Loucy (cell line): ENCODE results near the gene SLC16A10.

Experiments used
- H2AFZ ChIP-seq: fragments of 200-600 bp; sonication (generic); 2 replicates; pipeline ENCODE4 v1.6.0; 2016; ENCODE audit warnings: antibody characterized with exemption, mild to moderate bottlenecking, low read length, moderate library complexity
- H3F3A ChIP-seq: fragments of 200-600 bp; 2 replicates; pipeline ENCODE4 v1.6.0; 2016; ENCODE audit warnings: antibody characterized with exemption, low read depth, mild to moderate bottlenecking
- H3K27me3 ChIP-seq: fragments of 200-600 bp; sonication (generic); 2 replicates; pipeline ENCODE4 v1.6.1; 2014; ENCODE audit warnings: low read length, mild to moderate bottlenecking; ENCODE audit not compliant: insufficient read depth, poor library complexity, severe bottlenecking
- H3K36me3 ChIP-seq: fragments of 200-600 bp; sonication (generic); 2 replicates; pipeline ENCODE4 v1.6.1; 2016; ENCODE audit warnings: low read length; ENCODE audit not compliant: insufficient read depth
- H3K4me1 ChIP-seq: fragments of 200-600 bp; sonication (generic); 2 replicates; pipeline ENCODE4 v1.5.1; 2014; ENCODE audit warnings: low read length, mild to moderate bottlenecking; ENCODE audit not compliant: insufficient read depth, poor library complexity, severe bottlenecking
- H3K4me2 ChIP-seq: fragments of 200-600 bp; sonication (generic); 2 replicates; pipeline ENCODE4 v1.6.0; 2014; ENCODE audit warnings: antibody characterized with exemption, low read length, low read depth, mild to moderate bottlenecking; ENCODE audit not compliant: poor library complexity, severe bottlenecking
- H3K4me3 ChIP-seq: fragments of 200-600 bp; sonication (generic); 2 replicates; pipeline ENCODE4 v1.5.1; 2014; ENCODE audit warnings: low read length, mild to moderate bottlenecking, mixed read lengths; ENCODE audit not compliant: poor library complexity, severe bottlenecking
- H3K79me2 ChIP-seq: fragments of 200-600 bp; sonication (generic); 2 replicates; pipeline ENCODE4 v1.6.1; 2014; ENCODE audit warnings: low read length; ENCODE audit not compliant: insufficient read depth
- H3K9ac ChIP-seq: fragments of 200-600 bp; sonication (generic); 2 replicates; pipeline ENCODE4 v1.6.0; 2014; ENCODE audit warnings: mild to moderate bottlenecking, low read depth, low read length, moderate library complexity; ENCODE audit not compliant: poor library complexity, severe bottlenecking
- H3K9me2 ChIP-seq: fragments of 200-600 bp; sonication (generic); replicated peaks from 2 replicates; pipeline ENCODE4 v1.6.1; 2016; ENCODE audit warnings: low read depth, low read length, mixed read lengths
- H3K9me3 ChIP-seq: fragments of 200-600 bp; sonication (generic); 2 replicates; pipeline ENCODE4 v1.6.1; 2014; ENCODE audit warnings: mild to moderate bottlenecking, antibody characterized with exemption, low read length, low read depth; ENCODE audit not compliant: insufficient read depth
- H4K20me1 ChIP-seq: fragments of 200-600 bp; sonication (generic); 2 replicates; pipeline ENCODE4 v1.6.0; 2014; ENCODE audit warnings: antibody characterized with exemption, low read length, mild to moderate bottlenecking; ENCODE audit not compliant: insufficient read depth, poor library complexity, severe bottlenecking
- CTCF ChIP-seq: fragments of 200-600 bp; sonication (generic); conservative IDR thresholded peaks from 2 replicates; pipeline ENCODE4 v1.5.1; 2014; ENCODE audit warnings: mild to moderate bottlenecking, antibody characterized with exemption, low read length
- EZH2phosphoT487 ChIP-seq: fragments of 200-600 bp; IDR thresholded peaks from 2 replicates; pipeline ENCODE4 v1.6.1; 2018; ENCODE audit warnings: antibody characterized with exemption, mild to moderate bottlenecking, moderate library complexity, borderline replicate concordance

The SLC16A10 gene

GRCh38 chr6:111205502-111205901 is 118.2 kb downstream of the SLC16A10 start:
- H3K79me2 ChIP-seq: no peaks in the 10 kb centered on the region
- TF ChIP-seq EZH2phosphoT487: no peak
- peaks cover 74% of the 10 kb centered on the region for H3K4me1 ChIP-seq
- H3K27me3 ChIP-seq: no peaks in the 10 kb centered on the region
- H4K20me1 ChIP-seq: no peaks in the 10 kb centered on the region
- H3F3A ChIP-seq: peaks cover 11% of the 10 kb centered on the region; the same call in 1 of the 2 replicates
- no peaks in the 10 kb centered on the region for H3K9me3 ChIP-seq
- no peaks in the 10 kb centered on the region for H3K9me2 ChIP-seq
- no peaks in the 10 kb centered on the region for H3K36me3 ChIP-seq
- no peak overlapping the region for H3K4me3 ChIP-seq
- no peak overlapping the region for H2AFZ ChIP-seq
- peak overlapping the region; percentile 30 for H3K9ac ChIP-seq
- no peak overlapping the region for H3K4me2 ChIP-seq

GRCh38 chr6:111207141-111207858 is 120.0 kb downstream of the SLC16A10 start:
- no peaks in the 10 kb centered on the region for H3K36me3 ChIP-seq
- H3K4me2 ChIP-seq: no peak overlapping the region
- peak overlapping the region; percentile 10 for H3K9ac ChIP-seq
- no peaks in the 10 kb centered on the region for H4K20me1 ChIP-seq
- H3K79me2 ChIP-seq: no peaks in the 10 kb centered on the region
- H3K9me2 ChIP-seq: no peaks in the 10 kb centered on the region
- no peaks in the 10 kb centered on the region for H3K27me3 ChIP-seq
- peaks cover 74% of the 10 kb centered on the region for H3K4me1 ChIP-seq
- H3K4me3 ChIP-seq: no peak overlapping the region
- H2AFZ ChIP-seq: no peak overlapping the region
- H3F3A ChIP-seq: no peaks in the 10 kb centered on the region
- H3K9me3 ChIP-seq: no peaks in the 10 kb centered on the region
- TF ChIP-seq CTCF (no peak), EZH2phosphoT487 (no peak)

- no peaks in the 10 kb centered on the region for H3K79me2 ChIP-seq
- H3K4me2 ChIP-seq: no peak overlapping the region
- no peaks in the 10 kb centered on the region for H3K9me2 ChIP-seq
- H3K9ac ChIP-seq: no peak overlapping the region
- H2AFZ ChIP-seq: no peak overlapping the region
- no peaks in the 10 kb centered on the region for H3K27me3 ChIP-seq
- H3K36me3 ChIP-seq: peaks cover 4% of the 10 kb centered on the region
- no peak overlapping the region for H3K4me3 ChIP-seq
- H3K9me3 ChIP-seq: no peaks in the 10 kb centered on the region
- H4K20me1 ChIP-seq: no peaks in the 10 kb centered on the region
- no peak for TF ChIP-seq EZH2phosphoT487
- no peak for TF ChIP-seq CTCF
- no peaks in the 10 kb centered on the region for H3F3A ChIP-seq
- H3K4me1 ChIP-seq: peaks cover 63% of the 10 kb centered on the region
Observed at GRCh38 chr6:111208933-111209332, 121.6 kb downstream of the SLC16A10 start.

- Histone ChIP-seq H3K4me3 (no peak overlapping the region), H3K9ac (no peak overlapping the region), H4K20me1 (no peaks in the 10 kb centered on the region), H3F3A (no peaks in the 10 kb centered on the region), H3K4me1 (peaks cover 50% of the 10 kb centered on the region), H2AFZ (no peak overlapping the region), H3K9me3 (no peaks in the 10 kb centered on the region), H3K9me2 (no peaks in the 10 kb centered on the region), H3K27me3 (no peaks in the 10 kb centered on the region), H3K79me2 (no peaks in the 10 kb centered on the region), H3K36me3 (peaks cover 4% of the 10 kb centered on the region), H3K4me2 (no peak overlapping the region)
- TF ChIP-seq EZH2phosphoT487 (no peak), CTCF (peak; percentile 94)
Observed at GRCh38 chr6:111210194-111210728, 123.0 kb downstream of the SLC16A10 start.
